HG03025 (cell line): Measurements from ENCODE around the gene ZNHIT6.
"Not testable (repeated sequence)": the region's sequence is repeated elsewhere in the genome, so short reads cannot be mapped to it uniquely, and the experiment has no call there.

Experiments used
- ATAC-seq: cut with Tn5 transposase; IDR thresholded peaks from one replicate; pipeline ENCODE4 v1.9.1; 2021; ENCODE audit warnings: mild to moderate bottlenecking, moderate library complexity; ENCODE audit not compliant: unreplicated experiment, low FRiP score

The ZNHIT6 gene

GRCh38 chr1:85677656-85678055, 30.6 kb downstream of the ZNHIT6 start:
- ATAC-seq, result no peak

DNA sequence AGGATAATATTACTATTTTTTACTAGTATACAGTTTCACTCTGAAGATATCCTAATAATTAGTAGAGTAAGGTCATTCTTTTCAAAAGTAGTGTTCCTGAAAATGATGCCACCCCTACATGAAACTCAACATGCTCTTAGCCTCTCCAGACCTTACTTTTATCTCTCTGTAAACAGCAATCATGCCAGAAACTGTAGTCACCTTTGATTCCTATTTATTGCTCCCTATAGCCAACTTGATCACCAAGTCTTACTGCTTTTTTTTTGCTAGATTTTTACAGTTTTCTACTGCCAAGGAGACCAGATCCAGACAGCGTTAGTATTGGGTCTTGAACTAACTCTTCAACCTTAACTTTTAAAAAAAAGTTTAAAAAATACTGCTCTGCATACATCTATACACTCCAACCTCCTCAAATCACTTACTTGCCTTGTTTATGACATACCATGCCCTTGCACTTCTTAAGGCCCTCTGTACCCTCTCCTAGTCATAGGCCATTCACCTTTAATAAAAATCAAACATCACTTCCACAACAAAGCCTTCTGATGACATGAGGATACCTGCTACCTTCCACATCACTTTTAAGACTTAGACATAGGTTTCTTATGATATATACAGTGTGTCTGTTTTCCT, 36.1 kb downstream of the ZNHIT6 start:
- ATAC-seq, result no peak

DNA sequence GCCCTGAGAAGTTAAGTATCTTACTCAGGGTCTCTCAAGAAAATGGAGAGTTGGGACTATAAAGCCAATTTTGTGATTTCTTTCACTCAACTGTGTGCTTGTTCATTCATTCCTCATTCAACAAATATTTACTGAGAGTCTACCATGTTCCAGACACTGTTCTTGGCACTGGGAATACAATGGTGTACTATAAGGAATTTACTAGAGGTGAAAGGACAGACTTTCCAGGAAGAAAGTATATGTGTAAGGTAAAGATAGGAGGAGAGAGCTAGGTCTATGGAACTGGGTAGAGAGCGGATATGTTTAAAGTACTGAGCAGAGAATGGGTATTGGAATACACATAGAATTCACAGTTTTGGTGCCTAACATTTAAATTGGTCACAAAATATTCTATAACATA, 42.3 kb downstream of the ZNHIT6 start:
- no peak for ATAC-seq

- no peak for ATAC-seq
Measured at GRCh38 chr1:85663382-85663781, 44.9 kb downstream of the ZNHIT6 start.

- ATAC-seq, result no peak
Measured at GRCh38 chr1:85661767-85662166, 46.5 kb downstream of the ZNHIT6 start.

GRCh38 chr1:85660541-85660940, 47.7 kb downstream of the ZNHIT6 start:
- no peak for ATAC-seq

DNA sequence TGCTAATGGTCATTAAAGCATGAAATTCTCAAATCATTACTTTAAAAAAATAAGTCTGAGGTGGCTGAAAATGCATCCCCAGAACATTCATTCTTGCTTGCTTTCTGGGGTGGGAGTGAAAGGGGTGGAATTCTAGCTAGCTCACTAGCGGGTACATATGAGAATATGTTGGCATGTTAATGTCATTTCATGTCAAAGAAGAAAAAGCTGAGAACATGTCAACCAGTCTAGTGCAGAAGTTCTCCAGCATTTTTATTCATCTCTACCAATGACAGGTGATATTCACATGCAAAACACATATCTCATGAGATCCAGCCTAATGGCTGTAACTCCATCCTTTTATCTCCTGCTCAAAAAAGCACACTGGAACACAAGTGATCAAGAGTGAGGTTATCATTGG, 49.1 kb downstream of the ZNHIT6 start:
- ATAC-seq, result no peak

- no peak for ATAC-seq
Measured at GRCh38 chr1:85656948-85657347, 51.3 kb downstream of the ZNHIT6 start.

DNA sequence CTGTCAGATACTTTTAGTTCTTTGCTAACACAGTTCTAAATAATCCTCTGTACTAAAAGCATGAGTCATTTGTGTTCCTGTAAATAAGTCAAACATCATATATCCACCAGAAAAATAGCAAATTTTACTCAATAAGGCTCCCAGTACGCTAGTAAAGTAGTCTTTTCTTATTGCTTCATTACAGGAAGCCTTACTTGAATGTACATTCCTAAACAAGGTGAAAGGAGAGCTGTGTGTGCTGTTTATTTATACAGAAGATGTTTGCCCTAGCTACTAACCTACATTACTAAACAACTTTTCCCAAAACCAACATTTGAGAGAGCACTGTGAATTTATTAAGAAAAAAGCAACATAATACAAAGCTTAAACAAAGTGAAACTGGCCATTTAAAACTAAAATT, 52.0 kb downstream of the ZNHIT6 start:
- ATAC-seq, result no peak

- ATAC-seq, result no peak
Measured at GRCh38 chr1:85655315-85655714, 52.9 kb downstream of the ZNHIT6 start.

DNA sequence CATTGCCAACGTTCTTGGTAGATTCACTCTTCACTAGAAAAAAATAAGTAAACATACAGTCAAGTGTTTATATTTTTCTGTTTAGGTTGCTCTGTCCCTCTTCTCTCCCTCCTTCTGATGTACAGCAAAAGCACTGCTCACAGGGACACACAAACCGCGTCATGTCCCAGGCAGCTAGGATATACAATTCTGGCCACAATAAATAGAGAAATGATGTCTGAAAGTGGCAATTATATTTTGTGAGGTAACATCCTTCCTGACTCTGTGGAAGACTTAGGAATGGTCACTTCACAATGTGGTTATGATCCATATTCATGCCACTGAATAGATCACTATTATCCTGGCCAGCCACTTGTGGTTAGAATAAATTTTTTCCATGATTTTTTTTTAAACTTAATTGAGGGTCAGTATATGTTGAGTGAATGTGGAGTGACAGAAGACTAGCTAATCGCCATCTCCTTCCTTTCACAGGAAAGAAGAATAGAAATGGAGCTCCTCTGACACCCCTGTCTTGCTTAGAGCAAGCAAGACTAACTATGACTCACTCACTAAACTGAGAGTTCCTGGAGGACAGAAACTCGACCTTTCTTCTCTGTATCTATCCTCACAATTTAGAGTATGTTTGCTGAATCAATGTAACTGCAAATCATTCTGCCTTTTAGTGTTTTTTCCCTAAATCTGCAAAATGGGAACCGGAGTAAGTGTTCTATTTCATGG, 54.0 kb downstream of the ZNHIT6 start:
- no peak for ATAC-seq

DNA sequence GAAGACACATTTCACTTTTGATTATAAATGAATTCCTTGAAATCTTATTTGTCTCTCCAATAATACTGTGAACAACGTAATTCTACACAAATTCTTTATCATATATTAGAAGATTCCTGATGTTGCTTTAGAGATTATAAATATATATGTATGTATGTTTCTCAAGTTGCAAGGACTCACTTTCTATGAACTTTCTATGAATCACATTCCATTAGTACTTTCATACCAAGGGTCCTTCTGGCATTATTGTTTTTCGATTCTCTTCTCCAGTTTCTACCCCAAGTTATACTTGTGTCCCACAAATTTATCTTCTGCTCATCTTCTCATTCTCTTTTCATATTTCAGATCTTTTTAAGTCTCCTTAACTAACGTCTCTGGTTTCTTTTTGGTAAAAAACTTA, 55.9 kb downstream of the ZNHIT6 start:
- ATAC-seq, result no peak

- no peak for ATAC-seq
Measured at GRCh38 chr1:85650645-85651044, 57.6 kb downstream of the ZNHIT6 start.

DNA sequence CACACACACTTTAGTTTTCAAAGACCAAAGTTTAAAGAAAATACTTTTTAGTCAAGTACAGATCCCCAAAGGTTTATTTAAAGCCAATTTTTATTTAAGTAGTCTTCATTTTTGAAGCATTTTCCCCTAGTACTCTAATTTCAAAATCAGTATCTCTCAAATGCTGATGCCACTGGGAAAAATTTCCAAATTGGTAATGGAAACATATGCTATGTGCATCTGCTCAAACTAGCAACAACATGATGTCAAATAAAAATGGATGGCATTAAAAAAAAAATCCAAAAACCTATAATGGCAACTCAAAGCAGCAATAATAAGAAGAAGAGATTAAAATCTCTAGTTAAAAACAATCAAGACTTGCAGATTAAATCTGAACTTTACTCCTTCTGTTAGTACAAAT, 58.6 kb downstream of the ZNHIT6 start:
- ATAC-seq, result no peak

DNA sequence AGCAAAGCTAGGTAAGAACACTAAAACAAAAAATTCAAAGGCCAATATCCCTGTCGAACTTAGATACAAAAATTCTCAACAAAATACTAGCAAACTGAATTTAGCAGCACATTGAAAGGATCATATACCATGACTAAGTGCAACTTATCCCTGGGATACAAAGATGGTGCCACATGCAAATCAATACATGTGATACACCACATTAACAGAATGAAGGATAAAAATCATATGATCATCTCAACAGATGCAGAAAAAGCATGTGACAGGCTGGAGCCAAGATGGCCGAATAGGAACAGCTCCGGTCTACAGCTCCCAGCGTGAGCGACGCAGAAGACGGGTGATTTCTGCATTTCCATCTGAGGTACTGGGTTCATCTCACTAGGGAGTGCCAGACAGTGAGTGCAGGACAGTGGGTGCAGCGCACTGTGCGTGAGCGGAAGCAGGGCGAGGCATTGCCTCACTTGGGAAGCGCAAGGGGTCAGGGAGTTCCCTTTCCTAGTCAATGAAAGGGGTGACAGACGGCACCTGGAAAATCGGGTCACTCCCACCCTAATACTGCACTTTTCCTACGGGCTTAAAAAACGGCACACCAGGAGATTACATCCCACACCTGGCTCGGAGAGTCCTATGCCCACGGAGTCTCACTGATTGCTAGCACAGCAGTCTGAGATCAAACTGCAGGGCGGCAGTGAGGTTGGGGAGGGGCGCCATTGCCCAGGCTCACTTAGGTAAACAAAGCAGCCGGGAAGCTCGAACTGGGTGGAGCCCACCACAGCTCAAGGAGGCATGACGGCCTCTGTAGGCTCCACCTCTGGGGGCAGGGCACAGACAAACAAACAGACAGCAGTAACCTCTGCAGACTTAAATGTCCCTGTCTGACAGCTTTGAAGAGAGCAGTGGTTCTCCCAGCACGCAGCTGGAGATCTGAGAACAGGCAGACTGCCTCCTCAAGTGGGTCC, 66.4 kb downstream of the ZNHIT6 start:
- not testable (repeated sequence) for ATAC-seq

- not testable (repeated sequence) for ATAC-seq
Measured at GRCh38 chr1:85639920-85640319, 68.3 kb downstream of the ZNHIT6 start.

DNA sequence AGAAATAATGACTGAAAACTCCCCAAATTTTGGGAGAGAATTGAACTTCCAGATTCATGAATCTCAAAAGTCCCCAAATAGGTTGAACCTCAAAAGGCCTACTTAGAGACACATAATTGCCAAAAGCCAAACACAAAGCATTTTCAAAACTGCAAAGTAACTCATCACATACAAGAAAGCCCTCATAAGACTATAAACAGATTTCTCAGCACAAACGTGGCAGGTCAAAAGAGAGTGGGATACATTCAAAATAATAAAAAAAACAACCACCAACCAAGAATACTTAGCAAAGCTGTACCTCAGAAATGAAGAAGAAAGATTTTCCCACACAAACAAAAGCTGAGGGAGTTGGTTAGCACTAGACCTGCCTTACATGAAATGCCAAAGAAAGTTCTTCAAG, 69.8 kb downstream of the ZNHIT6 start:
- ATAC-seq, result no peak

- ATAC-seq, result no peak
Measured at GRCh38 chr1:85630493-85630892, 77.7 kb downstream of the ZNHIT6 start.

GRCh38 chr1:85629532-85629920, 78.7 kb downstream of the ZNHIT6 start:
- no peak for ATAC-seq

GRCh38 chr1:85628791-85629531, 79.3 kb downstream of the ZNHIT6 start:
- ATAC-seq, result no peak

DNA sequence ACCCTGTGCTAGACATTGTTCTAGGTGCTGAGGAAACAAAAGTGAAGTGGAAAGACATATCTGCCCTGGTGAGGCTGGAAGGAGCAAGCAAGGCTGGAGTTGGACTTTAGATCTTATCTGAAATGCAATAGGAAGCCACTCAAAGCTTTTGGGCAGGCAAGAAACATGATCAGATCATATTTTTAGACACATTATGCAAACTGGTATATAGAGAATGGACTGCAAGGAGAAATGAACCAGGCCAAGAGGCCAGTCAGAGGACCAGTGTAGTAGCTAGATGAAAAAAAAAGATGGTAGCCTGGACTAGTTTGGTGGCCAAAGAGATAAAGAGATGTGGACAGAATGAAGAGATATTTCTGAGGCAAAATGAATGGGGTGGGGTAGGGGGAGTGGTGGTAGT, 81.4 kb downstream of the ZNHIT6 start:
- no peak for ATAC-seq
